GM19455 (cell line): ENCODE measurements around the gene CTNNBIP1.

ENCODE experiments used
- ATAC-seq: cut with Tn5 transposase; IDR thresholded peaks from one replicate; pipeline ENCODE4 v1.9.1; 2021; ENCODE audit not compliant: unreplicated experiment

The CTNNBIP1 gene

GRCh38 chr1:9835758-9836631, 74.1 kb downstream of the CTNNBIP1 start:
- no peak for ATAC-seq

DNA sequence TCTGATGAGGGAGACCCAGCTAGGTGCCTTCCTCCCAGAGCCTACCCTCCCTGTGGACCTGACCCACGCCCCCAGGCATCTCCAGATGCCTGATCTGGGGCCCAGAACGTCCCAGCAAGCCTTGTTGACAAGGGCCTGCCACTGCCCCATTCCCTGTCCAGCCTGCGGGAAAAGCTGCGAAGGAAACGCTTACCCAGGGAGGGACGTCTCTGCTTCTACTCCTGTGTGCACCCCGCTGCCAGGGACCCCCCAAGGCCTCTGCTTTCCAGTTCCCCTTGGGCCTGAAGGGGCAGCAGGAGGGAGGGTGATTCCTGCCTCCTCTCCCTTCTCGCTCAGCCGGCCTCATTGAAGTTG, 74.7 kb downstream of the CTNNBIP1 start:
- no peak for ATAC-seq

GRCh38 chr1:9833632-9834031, 76.4 kb downstream of the CTNNBIP1 start:
- ATAC-seq = no peak

- ATAC-seq = no peak
These were observed 82.4 kb downstream of the CTNNBIP1 start for GRCh38 chr1:9827558-9828185.

- ATAC-seq = no peak
These were observed 83.5 kb downstream of the CTNNBIP1 start for GRCh38 chr1:9826616-9827015.

DNA sequence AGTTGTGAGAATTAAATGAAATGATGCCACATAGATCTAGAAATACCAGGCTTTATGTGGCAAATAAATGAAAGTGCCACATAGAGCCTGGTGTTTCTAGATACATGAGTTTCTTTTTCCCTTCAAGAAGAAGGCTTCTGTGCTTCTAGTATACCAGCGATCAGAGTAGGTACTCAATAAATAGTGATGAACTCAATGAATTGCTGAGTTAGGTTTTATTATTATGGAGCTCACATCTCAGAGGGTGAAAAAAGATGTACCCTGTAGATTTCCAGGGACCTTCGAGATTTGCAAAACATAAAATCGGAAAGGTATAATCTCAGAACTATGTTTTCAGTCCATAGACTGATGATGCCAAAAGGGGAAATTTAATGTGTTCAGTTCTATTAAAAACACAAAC, 84.0 kb downstream of the CTNNBIP1 start:
- ATAC-seq = no peak

DNA sequence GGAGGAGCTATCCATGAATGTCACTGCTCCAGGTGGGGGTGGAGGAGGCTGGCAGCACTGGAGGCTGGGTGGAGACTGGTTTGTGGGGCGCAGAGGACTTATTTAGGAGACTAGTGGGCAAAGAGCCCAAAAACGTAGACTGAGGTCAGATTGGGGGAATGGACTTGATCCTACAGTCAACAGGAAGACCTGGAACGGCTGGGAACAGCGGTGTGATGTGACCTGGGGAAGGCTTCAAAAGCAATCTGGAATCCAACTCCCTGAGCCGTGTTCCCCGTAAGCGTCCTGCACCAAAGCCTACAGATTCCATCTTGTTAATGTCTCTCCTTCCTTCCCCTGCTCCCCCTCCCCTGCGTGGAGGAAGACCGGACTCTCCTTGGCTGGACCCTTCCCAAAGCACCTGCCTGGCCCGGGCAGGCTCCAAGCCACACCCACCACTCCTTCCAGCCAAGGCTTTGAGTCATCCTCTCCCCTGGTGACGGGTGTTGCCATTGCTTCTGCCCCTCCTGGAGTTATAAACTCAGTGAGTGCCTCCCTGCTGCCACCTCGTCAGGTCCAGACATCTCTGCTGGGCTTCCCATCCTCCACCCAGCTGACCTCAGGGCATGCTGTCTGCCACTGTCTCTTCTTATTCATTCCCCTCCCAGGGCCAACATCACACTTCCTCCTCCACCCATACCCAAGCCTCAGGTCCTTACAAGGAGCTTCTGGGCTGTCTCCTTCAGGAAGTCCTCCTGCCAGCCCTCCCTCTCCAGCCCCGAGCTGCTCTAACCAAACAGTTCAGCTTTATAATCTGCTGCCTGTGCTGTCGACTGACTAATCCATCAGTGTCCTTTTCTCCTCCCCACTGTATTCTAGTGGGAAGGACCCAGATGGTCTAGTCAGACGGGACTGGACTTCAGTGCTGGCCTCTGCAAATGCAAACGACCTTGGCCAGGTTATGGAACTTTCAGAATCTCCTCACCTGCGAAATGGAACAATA, 84.7 kb downstream of the CTNNBIP1 start:
- no peak for ATAC-seq

DNA sequence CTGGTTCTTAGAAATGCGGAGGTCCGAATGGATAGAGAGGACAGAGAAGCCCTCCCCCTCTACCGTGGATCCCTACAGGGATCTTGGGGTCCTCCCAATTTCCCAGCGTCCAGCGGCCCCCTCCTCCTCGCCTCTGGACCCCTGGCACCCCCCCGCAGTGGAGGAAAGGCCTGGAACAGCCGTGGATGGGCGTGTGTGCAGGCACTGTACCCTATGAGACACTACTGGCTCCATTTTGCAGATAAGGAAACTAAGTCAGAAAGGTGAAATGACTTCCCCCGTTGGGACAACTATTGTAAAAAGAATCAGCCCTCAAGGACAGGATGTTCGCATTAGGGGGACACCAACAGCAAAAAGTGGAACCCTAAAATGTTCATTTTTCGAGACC, 85.4 kb downstream of the CTNNBIP1 start:
- ATAC-seq = no peak

- ATAC-seq = peak; percentile 61
These were observed 85.9 kb downstream of the CTNNBIP1 start, which contains the start of gene CLSTN1 for GRCh38 chr1:9823943-9824701. Gene CLSTN1 (minus strand): TSS chr1:9823965. CDS start chr1:9823733, 232 bp downstream.

GRCh38 chr1:9823693-9823942, 86.5 kb downstream of the CTNNBIP1 start:
- ATAC-seq = peak; percentile 20

DNA sequence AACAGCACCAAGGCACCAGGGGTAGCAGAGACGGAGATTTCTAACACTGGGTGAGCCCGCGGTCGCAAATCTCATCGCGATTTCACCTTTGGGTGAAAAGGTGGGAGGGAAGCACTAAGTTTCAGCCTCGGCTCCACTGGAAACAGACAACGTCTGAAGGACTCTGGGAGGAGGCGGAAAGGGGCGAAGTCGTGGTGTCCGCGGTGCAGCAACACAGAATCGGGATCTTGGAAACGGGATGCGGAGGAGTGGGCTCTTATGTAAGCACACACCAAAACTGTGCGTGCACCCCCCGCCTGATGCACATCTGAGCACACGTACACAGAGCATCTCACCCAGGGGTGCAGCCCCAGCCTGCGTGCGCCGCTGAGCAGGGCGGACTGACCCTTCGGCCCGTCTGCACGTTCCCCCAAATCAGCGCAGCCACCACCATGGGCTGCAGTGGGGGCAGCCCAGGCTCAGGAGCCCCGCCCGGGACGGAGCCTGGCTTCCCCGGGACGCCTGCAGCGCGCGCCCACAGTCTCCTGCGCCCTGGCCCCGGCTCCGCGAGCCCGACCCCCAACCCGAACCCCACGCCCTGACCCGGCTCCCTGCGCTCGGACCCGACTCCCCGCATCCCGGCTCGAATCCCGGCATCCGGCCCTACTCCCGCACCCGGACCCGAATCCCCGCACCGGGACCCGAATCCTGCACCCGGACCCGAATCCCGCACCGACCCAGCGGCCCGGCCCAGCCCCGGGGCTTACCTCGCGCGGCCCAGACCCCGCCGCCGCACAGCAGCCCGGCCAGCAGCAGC, 87.0 kb downstream of the CTNNBIP1 start:
- peak; percentile 36 for ATAC-seq

DNA sequence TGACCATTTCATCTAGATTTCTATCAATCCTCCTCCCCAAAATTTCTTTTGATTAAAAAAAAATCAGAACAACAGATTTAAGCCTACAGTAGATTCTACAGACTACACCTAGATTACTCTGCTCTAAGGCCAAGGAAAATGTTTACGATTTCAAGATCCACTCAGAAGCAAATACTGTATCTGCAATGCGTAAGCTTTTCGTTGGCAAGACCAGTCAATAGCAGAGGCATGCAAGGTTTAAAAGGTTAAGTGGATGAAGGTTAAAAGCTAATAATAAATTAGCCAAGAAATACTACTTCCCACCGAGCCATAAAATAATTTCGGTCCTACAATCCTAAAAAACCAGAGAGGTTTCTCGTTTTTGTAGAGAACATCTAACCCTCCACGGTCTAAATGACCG, 87.6 kb downstream of the CTNNBIP1 start:
- ATAC-seq = no peak

- no peak for ATAC-seq
These were observed 88.4 kb downstream of the CTNNBIP1 start for GRCh38 chr1:9821710-9822109.

- no peak for ATAC-seq
These were observed 89.5 kb downstream of the CTNNBIP1 start for GRCh38 chr1:9820521-9820920.

DNA sequence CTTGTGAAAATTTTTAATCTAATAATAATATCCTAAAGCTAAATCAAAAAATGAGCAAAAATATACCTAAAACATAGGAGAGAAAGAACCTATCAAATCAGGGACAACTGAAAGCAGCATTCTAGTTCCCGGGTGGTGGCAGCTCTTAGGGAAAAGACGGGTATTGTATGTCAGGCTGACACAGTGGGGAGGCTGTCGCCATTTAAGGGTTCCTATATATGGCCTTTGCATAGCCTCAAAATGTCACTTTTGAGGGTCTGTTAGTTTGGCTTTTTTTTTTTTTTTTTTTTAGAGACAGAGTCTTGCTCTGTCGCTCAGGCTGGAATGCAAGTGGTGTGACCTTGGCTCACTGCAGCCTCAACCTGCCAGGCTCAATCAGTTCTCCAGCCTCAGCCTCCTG, 92.3 kb downstream of the CTNNBIP1 start:
- ATAC-seq = no peak

DNA sequence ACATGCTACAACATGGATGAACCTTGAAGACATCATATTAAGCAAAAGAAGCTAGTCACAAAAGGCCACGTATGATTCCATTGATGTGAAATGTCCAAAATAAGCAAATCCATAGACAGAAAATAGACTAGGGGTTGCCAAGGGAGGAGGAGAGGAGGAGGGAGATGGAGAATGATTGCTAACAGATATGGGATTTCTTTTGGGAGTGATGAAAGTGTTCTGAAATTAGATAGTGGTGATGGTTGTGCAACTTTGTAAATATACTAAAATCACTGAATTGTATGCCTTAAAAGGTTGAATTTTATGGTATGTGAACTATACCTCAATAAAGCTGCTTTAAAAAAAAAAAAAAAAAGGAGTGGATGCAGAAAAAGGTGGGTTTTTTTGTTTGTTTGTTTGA, 93.9 kb downstream of the CTNNBIP1 start:
- ATAC-seq = no peak

DNA sequence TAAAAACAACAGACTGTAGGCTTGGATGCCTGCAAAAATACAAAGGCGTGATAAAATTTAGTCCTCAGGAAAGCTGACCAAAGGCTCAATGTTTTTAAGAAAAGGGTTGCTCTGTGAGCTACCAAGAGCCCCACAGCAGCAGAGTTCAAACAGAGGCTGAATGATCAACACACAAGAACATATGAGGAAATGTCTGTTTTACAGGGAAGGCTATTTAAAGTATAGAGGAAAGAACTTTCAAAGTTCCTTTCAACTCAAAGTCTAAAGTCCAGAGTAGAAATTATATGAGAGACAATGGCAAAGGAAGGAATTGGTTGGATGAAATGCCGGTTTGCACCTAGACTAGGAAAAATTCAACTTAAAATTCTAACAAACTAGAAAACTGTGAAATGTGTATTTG, 94.9 kb downstream of the CTNNBIP1 start:
- ATAC-seq = no peak

DNA sequence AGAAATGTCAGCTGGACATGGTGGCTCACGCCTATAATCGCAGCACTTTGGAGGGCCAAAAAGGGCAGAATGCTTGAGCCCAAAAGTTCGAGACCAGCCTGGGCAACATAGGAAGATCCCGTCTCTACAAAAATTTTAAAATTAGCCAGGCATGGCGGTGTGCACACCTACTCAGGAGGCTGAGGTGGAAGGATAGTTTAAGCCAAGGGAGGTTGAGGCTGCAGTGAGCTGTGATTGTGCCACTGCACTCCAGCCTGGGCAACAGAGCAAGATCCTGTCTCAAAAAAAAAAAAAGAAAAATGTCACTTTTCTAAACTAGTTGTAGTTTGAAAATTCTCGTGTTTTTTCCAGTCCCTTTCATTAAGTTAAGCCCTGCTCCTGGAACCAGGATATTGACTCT, 95.5 kb downstream of the CTNNBIP1 start:
- ATAC-seq = no peak

DNA sequence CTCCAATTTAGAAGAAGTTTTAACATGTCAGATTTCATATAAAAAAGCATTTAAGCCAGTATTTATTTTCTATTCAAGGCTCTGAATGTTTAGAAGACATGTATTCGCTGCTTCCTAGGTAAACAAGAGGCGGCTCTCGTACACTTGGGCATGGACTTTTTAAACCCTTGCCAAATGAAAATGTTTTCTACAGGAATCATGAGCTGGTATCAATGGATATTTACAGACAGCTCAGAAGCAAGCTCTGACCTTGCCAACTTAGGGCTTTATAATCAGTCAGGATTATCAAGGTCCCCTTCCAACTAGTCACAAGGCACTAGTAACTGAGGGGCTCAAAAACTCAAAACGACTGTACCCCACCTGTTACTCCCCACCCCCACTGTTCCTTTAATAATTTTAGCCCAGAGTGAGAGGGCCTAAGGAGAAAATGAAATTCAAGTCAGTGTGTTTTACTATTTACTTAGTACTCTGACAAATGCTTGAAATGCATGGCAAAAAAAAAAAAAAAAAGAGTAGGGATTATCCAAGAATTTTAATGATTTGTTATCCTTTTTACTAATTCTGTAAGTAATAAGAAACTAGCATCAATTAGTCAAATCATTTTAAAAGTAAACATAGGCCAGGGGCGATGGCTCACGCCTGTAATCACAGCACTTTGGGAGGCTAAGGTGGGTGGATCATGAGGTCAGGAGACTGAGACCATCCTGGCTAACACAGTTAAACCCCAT, 98.7 kb downstream of the CTNNBIP1 start:
- no peak for ATAC-seq
